NT2/D1 (cell line): ENCODE results near the gene TOX2.

Experiments used
- YY1 ChIP-seq: IDR thresholded peaks from 2 replicates; pipeline ENCODE4 v1.6.1; 2011; ENCODE audit not compliant: insufficient read length, insufficient read depth
- ZNF274 ChIP-seq: IDR thresholded peaks from 2 replicates; pipeline ENCODE4 v1.6.1; 2011; ENCODE audit warnings: mild to moderate bottlenecking, low read depth, low read length

GRCh38 chr20:44050327-44050726 lies 135.7 kb downstream of the TOX2 start:
- TF ChIP-seq YY1 (no peak), ZNF274 (no peak)
